Measurements from ENCODE around the gene MYRIP. TPM values are rescaled to one million over a fixed set of nuclear protein-coding genes. Genes with fewer than 3 reads are reported as not detected.
"Not testable (repeated sequence)": the region's sequence is repeated elsewhere in the genome, so short reads cannot be mapped to it uniquely, and the experiment has no call there.

The MYRIP gene
- total RNA-seq, 2 experiments from 2014 or later: not detected

- no peak for DNase-seq
- Mint-ChIP-seq H3K4me1 (ENCODE audit: low read depth) (peaks cover 16% of the 10 kb centered on the region), H3K4me3 (no peak overlapping the region), H3K9me3 (no peaks in the 10 kb centered on the region), H3K36me3 (ENCODE audit: low read depth) (no peaks in the 10 kb centered on the region), H3K27ac (no peak overlapping the region), H3K27me3 (ENCODE audit: low read depth) (peaks cover 56% of the 10 kb centered on the region)
- intact Hi-C loops (cut with micrococcal nuclease): loop anchor here (2.0 kb wide), 1 partner anchor 505 kb away; no protein-coding TSS in a partner anchor
- CTCF ChIA-PET: no interaction called here
Observed at GRCh38 chr3:39811561-39811960, 2.2 kb downstream of the MYRIP start.

GRCh38 chr3:39812537-39812936 lies 3.1 kb downstream of the MYRIP start:
- Mint-ChIP-seq H3K27ac (no peak overlapping the region), H3K9me3 (no peaks in the 10 kb centered on the region)

GRCh38 chr3:39814007-39814406 lies 4.6 kb downstream of the MYRIP start:
- Mint-ChIP-seq H3K27me3 (ENCODE audit: low read depth) (peaks cover 40% of the 10 kb centered on the region), H3K36me3 (ENCODE audit: low read depth) (no peaks in the 10 kb centered on the region), H3K9me3 (no peaks in the 10 kb centered on the region), H3K27ac (no peak overlapping the region), H3K4me3 (no peak overlapping the region), H3K4me1 (ENCODE audit: low read depth) (peaks cover 12% of the 10 kb centered on the region)
- CTCF ChIA-PET: no interaction called here
- DNase-seq: no peak
- intact Hi-C loops (cut with micrococcal nuclease): no loop called here

More at GRCh38 chr3:39812537-39812936, 3.1 kb downstream of the MYRIP start:
- CTCF ChIA-PET: interaction anchor here (0.6 kb wide), 1 partner anchor 107 kb away, joined by 3 read pairs; no protein-coding TSS in a partner anchor
- H3K4me1 Mint-ChIP-seq (ENCODE audit: low read depth): peaks cover 16% of the 10 kb centered on the region
- H3K4me3 Mint-ChIP-seq: no peak overlapping the region
- peaks cover 52% of the 10 kb centered on the region for H3K27me3 Mint-ChIP-seq (ENCODE audit: low read depth)
- H3K36me3 Mint-ChIP-seq (ENCODE audit: low read depth): no peaks in the 10 kb centered on the region
- intact Hi-C loops (cut with micrococcal nuclease): no loop called here
- no peak for DNase-seq

- CTCF ChIA-PET: no interaction called here
- Mint-ChIP-seq H3K36me3 (ENCODE audit: low read depth) (no peaks in the 10 kb centered on the region), H3K4me1 (ENCODE audit: low read depth) (no peaks in the 10 kb centered on the region), H3K9me3 (no peaks in the 10 kb centered on the region), H3K4me3 (no peak overlapping the region), H3K27me3 (ENCODE audit: low read depth) (peaks cover 10% of the 10 kb centered on the region), H3K27ac (no peak overlapping the region)
- DNase-seq: no peak
- intact Hi-C loops (cut with micrococcal nuclease): no loop called here
Observed at GRCh38 chr3:39819899-39820298, 10.5 kb downstream of the MYRIP start.

- not testable (repeated sequence) for H3K36me3 Mint-ChIP-seq (ENCODE audit: low read depth)
Observed at GRCh38 chr3:39833764-39834163, 24.4 kb downstream of the MYRIP start.

GRCh38 chr3:39839484-39839883 lies 30.1 kb downstream of the MYRIP start:
- H3K27ac Mint-ChIP-seq: no peak overlapping the region
- H3K4me1 Mint-ChIP-seq (ENCODE audit: low read depth): no peaks in the 10 kb centered on the region
- H3K27me3 Mint-ChIP-seq (ENCODE audit: low read depth): peaks cover 6% of the 10 kb centered on the region
- no peak for DNase-seq
- no peaks in the 10 kb centered on the region for H3K36me3 Mint-ChIP-seq (ENCODE audit: low read depth)
- intact Hi-C loops (cut with micrococcal nuclease): no loop called here
- H3K9me3 Mint-ChIP-seq: peaks cover 5% of the 10 kb centered on the region
- CTCF ChIA-PET: no interaction called here
- no peak overlapping the region for H3K4me3 Mint-ChIP-seq

More at GRCh38 chr3:39833764-39834163, 24.4 kb downstream of the MYRIP start:
- H3K27me3 Mint-ChIP-seq (ENCODE audit: low read depth); intact Hi-C loops (cut with micrococcal nuclease); CTCF ChIA-PET; H3K9me3 Mint-ChIP-seq; H3K4me3 Mint-ChIP-seq; H3K4me1 Mint-ChIP-seq (ENCODE audit: low read depth); DNase-seq; H3K27ac Mint-ChIP-seq: not testable (repeated sequence)

GRCh38 chr3:39843440-39843839 lies 34.0 kb downstream of the MYRIP start:
- DNase-seq: no peak
- Mint-ChIP-seq H3K27ac (no peak overlapping the region), H3K4me1 (ENCODE audit: low read depth) (no peaks in the 10 kb centered on the region), H3K27me3 (ENCODE audit: low read depth) (peaks cover 5% of the 10 kb centered on the region), H3K4me3 (no peak overlapping the region), H3K36me3 (ENCODE audit: low read depth) (no peaks in the 10 kb centered on the region), H3K9me3 (no peaks in the 10 kb centered on the region)
- CTCF ChIA-PET: no interaction called here
- intact Hi-C loops (cut with micrococcal nuclease): no loop called here

GRCh38 chr3:39848365-39848764 lies 39.0 kb downstream of the MYRIP start:
- intact Hi-C loops (cut with micrococcal nuclease): no loop called here
- Mint-ChIP-seq H3K9me3 (no peaks in the 10 kb centered on the region), H3K4me1 (ENCODE audit: low read depth) (no peaks in the 10 kb centered on the region), H3K36me3 (ENCODE audit: low read depth) (no peaks in the 10 kb centered on the region), H3K4me3 (no peak overlapping the region), H3K27me3 (ENCODE audit: low read depth) (peaks cover 3% of the 10 kb centered on the region), H3K27ac (no peak overlapping the region)
- CTCF ChIA-PET: no interaction called here
- no peak for DNase-seq

- peaks cover 7% of the 10 kb centered on the region for H3K27me3 Mint-ChIP-seq (ENCODE audit: low read depth)
- no peaks in the 10 kb centered on the region for H3K4me1 Mint-ChIP-seq (ENCODE audit: low read depth)
- no peaks in the 10 kb centered on the region for H3K9me3 Mint-ChIP-seq
- intact Hi-C loops (cut with micrococcal nuclease): no loop called here
- DNase-seq: no peak
- no peak overlapping the region for H3K4me3 Mint-ChIP-seq
- CTCF ChIA-PET: no interaction called here
- H3K36me3 Mint-ChIP-seq (ENCODE audit: low read depth): no peaks in the 10 kb centered on the region
- H3K27ac Mint-ChIP-seq: no peak overlapping the region
Observed at GRCh38 chr3:39849992-39850715, 40.7 kb downstream of the MYRIP start.

GRCh38 chr3:39850716-39851032 lies 41.3 kb downstream of the MYRIP start:
- intact Hi-C loops (cut with micrococcal nuclease): no loop called here
- CTCF ChIA-PET: no interaction called here
- Mint-ChIP-seq H3K9me3 (no peaks in the 10 kb centered on the region), H3K27me3 (ENCODE audit: low read depth) (peaks cover 7% of the 10 kb centered on the region), H3K4me3 (no peak overlapping the region), H3K4me1 (ENCODE audit: low read depth) (no peaks in the 10 kb centered on the region), H3K36me3 (ENCODE audit: low read depth) (no peaks in the 10 kb centered on the region), H3K27ac (no peak overlapping the region)
- no peak for DNase-seq

- Mint-ChIP-seq H3K27me3 (ENCODE audit: low read depth) (peaks cover 9% of the 10 kb centered on the region), H3K4me3 (no peak overlapping the region), H3K9me3 (peaks cover 3% of the 10 kb centered on the region), H3K27ac (no peak overlapping the region), H3K4me1 (ENCODE audit: low read depth) (no peaks in the 10 kb centered on the region), H3K36me3 (ENCODE audit: low read depth) (no peaks in the 10 kb centered on the region)
- CTCF ChIA-PET: no interaction called here
- DNase-seq: no peak
- intact Hi-C loops (cut with micrococcal nuclease): no loop called here
Observed at GRCh38 chr3:39855517-39855916, 46.1 kb downstream of the MYRIP start.

GRCh38 chr3:39869890-39870289 lies 60.5 kb downstream of the MYRIP start:
- H3K4me3 Mint-ChIP-seq: no peak overlapping the region
- no peaks in the 10 kb centered on the region for H3K27me3 Mint-ChIP-seq (ENCODE audit: low read depth)
- H3K36me3 Mint-ChIP-seq (ENCODE audit: low read depth): no peaks in the 10 kb centered on the region
- H3K4me1 Mint-ChIP-seq (ENCODE audit: low read depth): no peaks in the 10 kb centered on the region
- H3K9me3 Mint-ChIP-seq: peaks cover 1% of the 10 kb centered on the region
- CTCF ChIA-PET: no interaction called here
- intact Hi-C loops (cut with micrococcal nuclease): no loop called here
- DNase-seq: no peak
- H3K27ac Mint-ChIP-seq: no peak overlapping the region

GRCh38 chr3:39870706-39871105 lies 61.3 kb downstream of the MYRIP start:
- Mint-ChIP-seq H3K4me3 (no peak overlapping the region), H3K36me3 (ENCODE audit: low read depth) (no peaks in the 10 kb centered on the region), H3K9me3 (peaks cover 2% of the 10 kb centered on the region), H3K4me1 (ENCODE audit: low read depth) (no peaks in the 10 kb centered on the region), H3K27ac (no peak overlapping the region), H3K27me3 (ENCODE audit: low read depth) (no peaks in the 10 kb centered on the region)
- CTCF ChIA-PET: no interaction called here
- intact Hi-C loops (cut with micrococcal nuclease): no loop called here
- DNase-seq: no peak
